ENCODE data around the gene PRKCA.
A peak's percentile ranks its signal among the peaks of the same experiment; 100 is the strongest.

PRKCA gene

DNA sequence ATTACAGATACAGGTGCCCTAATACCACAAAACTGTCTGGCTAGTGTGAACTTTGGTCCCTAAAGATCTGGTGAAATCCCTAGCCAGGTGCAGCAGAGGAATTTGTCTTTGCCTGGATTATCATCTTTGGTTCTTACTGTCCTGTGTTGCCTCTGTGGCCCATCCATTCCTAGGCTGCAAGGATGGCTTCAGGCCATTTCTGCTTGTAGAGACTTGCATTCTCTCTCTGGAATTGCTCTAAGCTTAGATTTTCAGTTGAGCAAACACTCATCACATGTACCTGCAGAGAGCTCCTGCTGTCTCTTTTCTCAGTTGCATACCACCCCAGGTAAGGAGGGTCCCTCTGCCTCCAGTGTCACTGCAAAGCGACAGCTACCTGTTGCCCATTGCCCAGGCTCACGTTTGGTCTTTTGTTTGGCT, 114.9 kb downstream of the PRKCA start:
- DNase-seq: no peak

GRCh38 chr17:66420961-66421371, 118.6 kb downstream of the PRKCA start:
- peak; percentile 38 for DNase-seq

- no peak for DNase-seq
Measured at GRCh38 chr17:66422186-66422585, 119.8 kb downstream of the PRKCA start.

- DNase-seq: peak; percentile 16
Measured at GRCh38 chr17:66423056-66423955, 120.9 kb downstream of the PRKCA start.

GRCh38 chr17:66425756-66426396, 123.5 kb downstream of the PRKCA start:
- DNase-seq: peak; percentile 11

GRCh38 chr17:66426397-66427033, 124.1 kb downstream of the PRKCA start:
- DNase-seq: peak; percentile 80

DNA sequence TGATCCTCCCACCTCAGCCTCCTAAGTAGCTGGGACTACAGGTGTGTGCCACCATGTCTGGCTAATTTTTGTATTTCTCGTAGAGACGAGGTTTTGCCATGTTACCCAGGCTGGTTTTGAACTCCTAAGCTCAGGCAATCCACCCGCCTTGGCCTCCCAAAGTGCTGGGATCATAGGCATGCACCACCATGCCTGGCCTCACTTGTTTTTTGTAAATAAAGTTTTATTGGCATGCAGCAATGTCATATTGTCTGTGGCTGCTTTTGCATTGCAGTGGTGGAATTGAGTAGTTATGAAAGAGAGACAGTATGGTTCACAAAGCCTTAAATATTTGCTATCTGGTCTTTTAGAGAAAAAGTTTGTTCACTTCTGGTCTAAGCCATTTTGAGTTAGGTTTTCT, 124.7 kb downstream of the PRKCA start:
- no peak for DNase-seq

DNA sequence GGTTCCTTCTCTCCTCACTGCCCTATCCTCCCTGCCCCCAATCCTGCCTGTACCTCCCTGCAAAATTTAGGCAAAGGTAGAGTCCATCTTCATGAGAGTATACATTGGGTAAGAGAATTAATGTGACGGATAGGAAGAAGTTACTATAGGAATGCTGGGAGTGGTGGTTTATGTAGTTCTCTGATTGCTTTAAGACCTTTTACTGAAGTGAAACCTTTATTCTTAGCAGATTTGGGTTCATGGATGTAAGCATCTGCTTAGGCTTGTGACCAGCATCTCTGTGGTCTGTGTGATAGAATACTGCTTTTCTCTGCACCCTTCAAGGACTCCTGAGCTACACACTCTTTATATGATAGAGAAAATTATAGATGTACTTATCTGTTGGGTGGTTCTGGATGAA, 127.3 kb downstream of the PRKCA start:
- no peak for DNase-seq

GRCh38 chr17:66430846-66431795, 128.7 kb downstream of the PRKCA start:
- DNase-seq: no peak

GRCh38 chr17:66431910-66432309, 129.5 kb downstream of the PRKCA start:
- no peak for DNase-seq

DNA sequence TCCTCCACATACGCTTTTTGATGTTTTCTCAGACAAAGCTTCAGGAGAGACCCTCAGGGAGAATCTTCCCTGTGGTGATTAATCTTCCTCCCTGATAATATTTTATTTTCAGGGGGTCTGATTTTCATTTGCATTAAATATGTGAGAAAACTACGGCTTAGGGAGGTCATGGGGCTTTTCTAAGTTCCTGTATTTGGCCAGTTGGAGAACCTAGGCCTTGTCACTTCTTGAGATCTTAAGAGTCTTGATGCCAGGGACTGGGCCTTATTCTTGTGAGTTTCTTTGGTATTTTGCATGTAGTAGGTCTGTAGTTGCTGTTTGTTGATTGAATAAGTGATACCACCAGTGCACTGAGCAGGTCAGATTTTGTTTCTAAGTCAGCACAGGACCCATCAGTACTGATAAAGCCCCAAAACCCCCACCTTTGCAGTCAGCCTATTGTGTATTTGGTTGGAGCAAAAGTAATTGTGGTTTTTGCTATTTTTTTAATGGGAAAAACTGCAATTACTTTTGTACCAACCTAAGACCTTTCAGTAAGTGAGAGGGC, 130.1 kb downstream of the PRKCA start:
- no peak for DNase-seq

- no peak for DNase-seq
Measured at GRCh38 chr17:66432996-66433551, 130.7 kb downstream of the PRKCA start.

DNA sequence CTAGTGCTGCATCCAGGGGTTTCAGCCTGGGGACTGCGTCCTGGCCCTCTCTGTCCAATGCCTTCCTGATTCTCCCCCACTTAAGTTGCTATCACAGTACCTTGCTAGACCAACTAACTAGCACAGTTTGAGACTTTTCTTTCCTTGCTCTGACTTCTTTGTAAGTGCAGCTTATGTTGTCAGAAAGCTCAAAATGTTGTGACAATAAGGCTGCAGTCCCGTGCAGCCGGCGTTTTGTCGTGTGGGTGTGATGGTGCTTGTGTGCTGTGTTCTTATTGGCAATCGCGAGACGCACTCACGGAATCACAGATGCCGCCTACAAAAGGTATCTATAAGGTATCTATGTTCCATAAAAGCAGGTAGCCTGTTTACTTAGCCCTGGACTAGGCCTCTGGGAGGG, 132.8 kb downstream of the PRKCA start:
- DNase-seq: no peak

- no peak for DNase-seq
Measured at GRCh38 chr17:66436631-66437030, 134.2 kb downstream of the PRKCA start.

DNA sequence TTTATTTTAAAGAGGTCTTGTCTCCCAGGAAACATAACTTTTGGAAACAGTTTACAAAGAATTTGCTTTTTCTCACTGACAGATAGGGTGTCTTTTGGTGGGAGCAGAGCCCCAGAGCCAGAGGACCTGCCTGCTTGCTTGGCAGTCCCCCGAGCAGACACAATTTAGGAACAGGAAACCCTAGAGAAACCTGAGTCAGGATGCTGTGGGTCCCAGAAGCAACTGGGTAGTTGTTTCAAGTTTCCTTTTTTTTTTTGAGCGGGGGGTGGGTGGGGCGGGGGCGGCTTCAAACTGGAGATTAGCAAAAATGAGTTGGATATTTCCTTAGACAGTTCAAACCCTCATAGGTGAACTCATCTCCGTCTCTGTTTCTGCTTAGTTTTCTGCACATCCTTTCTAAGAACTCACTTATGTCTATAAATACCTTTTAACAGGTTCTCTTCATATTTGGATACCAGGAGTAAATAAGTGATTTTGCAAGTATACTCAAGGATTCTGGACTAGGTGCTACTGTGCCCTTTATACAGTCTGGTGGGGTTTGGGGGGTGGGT, 135.1 kb downstream of the PRKCA start:
- peak; percentile 20 for DNase-seq

- DNase-seq: no peak
Measured at GRCh38 chr17:66438101-66438500, 135.7 kb downstream of the PRKCA start.

GRCh38 chr17:66441101-66441661, 138.8 kb downstream of the PRKCA start:
- no peak for DNase-seq

DNA sequence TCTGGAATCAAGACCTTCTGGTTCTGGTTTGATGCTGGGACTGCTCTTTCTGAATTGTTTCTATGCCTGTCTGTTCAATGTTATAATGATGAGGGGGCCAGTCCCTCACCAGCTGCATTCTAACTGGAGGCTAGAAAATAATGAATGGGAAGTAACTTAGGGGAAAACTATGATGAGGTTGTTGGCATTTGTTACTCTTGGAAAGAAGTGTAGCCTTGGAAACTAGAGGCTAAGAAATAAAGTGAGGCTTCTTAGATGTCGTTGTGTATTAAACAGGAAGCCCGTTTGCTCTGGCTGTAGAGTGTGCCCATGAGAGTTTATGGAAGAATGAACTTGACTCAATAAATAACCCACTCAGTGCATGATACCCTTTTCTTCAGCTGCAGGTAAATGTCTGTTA, 140.8 kb downstream of the PRKCA start:
- DNase-seq: no peak

- DNase-seq: no peak
Measured at GRCh38 chr17:66443606-66444005, 141.2 kb downstream of the PRKCA start.

DNA sequence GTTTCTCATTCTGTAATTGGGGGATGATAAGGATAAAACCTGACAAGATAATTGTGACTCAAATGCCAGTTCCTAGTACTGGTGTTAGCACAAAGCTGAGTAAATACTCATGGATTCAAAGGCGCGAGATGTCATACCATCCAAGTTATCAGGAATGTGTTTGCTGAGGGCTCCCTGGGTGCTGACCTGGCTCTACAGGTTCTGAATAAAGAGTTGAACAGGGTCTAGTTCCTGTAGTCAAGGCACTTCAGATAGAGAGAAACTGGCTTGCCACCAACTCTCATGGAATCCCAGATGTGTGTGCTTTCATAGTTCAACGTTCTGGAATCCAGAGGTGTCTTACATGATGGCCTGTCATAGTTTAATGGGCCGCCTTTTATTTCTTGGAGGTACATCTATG, 141.6 kb downstream of the PRKCA start:
- no peak for DNase-seq

DNA sequence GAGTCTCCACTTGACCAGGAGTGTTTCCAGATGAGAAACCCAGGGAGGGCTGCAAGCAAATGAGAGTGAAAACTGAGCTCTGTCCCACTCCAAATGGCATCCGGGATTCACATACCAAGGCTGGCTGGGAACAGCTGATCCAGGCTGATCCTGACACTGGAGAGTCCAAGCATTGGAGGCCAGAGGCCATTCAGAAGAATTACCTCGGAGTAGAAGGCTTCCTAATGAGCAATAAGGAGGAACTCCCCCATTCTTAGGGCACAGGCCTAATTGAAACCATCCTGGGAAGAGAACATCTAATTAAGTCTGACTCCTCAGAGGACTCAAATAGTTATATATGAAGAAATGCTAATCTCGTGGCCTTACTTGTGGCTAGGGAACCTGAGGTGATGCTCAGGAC, 142.8 kb downstream of the PRKCA start:
- no peak for DNase-seq
